ENCODE results near the gene TPRN. TPM values are rescaled to one million over a fixed set of nuclear protein-coding genes. Genes with fewer than 3 reads are reported as not detected.

TPRN gene
- total and polyA plus RNA-seq, 9 of the 15 experiments (the other 6 are each of a cell fraction or from before 2014, with no cell fraction given) = 0.31 to 31.9 (median 4.4) TPM

GRCh38 chr9:137176302-137177182, 24.0 kb downstream of the TPRN start (continued):
- peak; percentile 12 to 56; a peak in 2 of 4 replicates for TF ChIP-seq RAD21 (CRISPR knock-in tag; conservative IDR thresholded peaks at IDR 0.05 in 1 of 2, IDR thresholded peaks at IDR 0.05 in 1 of 2)
- no peak for TF ChIP-seq ZC3H8 (IDR thresholded peaks at IDR 0.05)
- peak; percentile 9 for TF ChIP-seq ZNF699 (CRISPR knock-in tag; IDR thresholded peaks at IDR 0.05; ENCODE audit: insufficient replicate concordance)
- TF ChIP-seq SNIP1 (IDR thresholded peaks at IDR 0.05; ENCODE audit: low read depth) = no peak
- TF ChIP-seq PHF21A (IDR thresholded peaks at IDR 0.05; ENCODE audit: borderline replicate concordance, low read depth) = no peak
- TF ChIP-seq SP2 (IDR thresholded peaks at IDR 0.05; ENCODE audit: extremely low read depth, low read depth, low read length, poor library complexity, severe bottlenecking) = no peak
- no peak for TF ChIP-seq ATF2 (CRISPR knock-in tag; IDR thresholded peaks at IDR 0.05)
- no peak for TF ChIP-seq ZZZ3 (IDR thresholded peaks at IDR 0.05)
- TF ChIP-seq BCOR (IDR thresholded peaks at IDR 0.05) = no peak
- TF ChIP-seq RBFOX2 (IDR thresholded peaks at IDR 0.05; ENCODE audit: low read depth, low read length) = no peak
- TF ChIP-seq, protein P1, sequence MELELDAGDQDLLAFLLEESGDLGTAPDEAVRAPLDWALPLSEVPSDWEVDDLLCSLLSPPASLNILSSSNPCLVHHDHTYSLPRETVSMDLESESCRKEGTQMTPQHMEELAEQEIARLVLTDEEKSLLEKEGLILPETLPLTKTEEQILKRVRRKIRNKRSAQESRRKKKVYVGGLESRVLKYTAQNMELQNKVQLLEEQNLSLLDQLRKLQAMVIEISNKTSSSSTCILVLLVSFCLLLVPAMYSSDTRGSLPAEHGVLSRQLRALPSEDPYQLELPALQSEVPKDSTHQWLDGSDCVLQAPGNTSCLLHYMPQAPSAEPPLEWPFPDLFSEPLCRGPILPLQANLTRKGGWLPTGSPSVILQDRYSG (tag; conservative IDR thresholded peaks at IDR 0.05; ENCODE audit: low read depth) = no peak
- TF ChIP-seq CEBPG (CRISPR knock-in tag; IDR thresholded peaks at IDR 0.05) = no peak
- no peak for TF ChIP-seq CEBPG (tag; conservative IDR thresholded peaks at IDR 0.05 in 1 of 2, IDR thresholded peaks at IDR 0.05 in 1 of 2)
- TF ChIP-seq YBX1 (IDR thresholded peaks at IDR 0.05) = no peak
